Astrocyte of the cerebellum (primary cell): ENCODE results near the gene UBAC2.

Source experiments
- DNase-seq: peaks from one replicate; pipeline ENCODE4 v3.0.0-alpha.2; 2011; ENCODE audit warnings: low read depth
- H3K4me3 ChIP-seq: 2 replicates; pipeline ENCODE4 v1.5.1; 2011; ENCODE audit warnings: mild to moderate bottlenecking, low read depth, low read length, moderate library complexity
- CTCF ChIP-seq: IDR thresholded peaks from 2 replicates; pipeline ENCODE4 v1.5.1; 2012; ENCODE audit warnings: low read length, low read depth, moderate library complexity, mild to moderate bottlenecking; ENCODE audit errors: missing control alignments
- in situ Hi-C: cut with HindIII; loops from 2 replicates; pipeline ENCODE4 v1.10.0; 2017; ENCODE audit warnings: low sequenced_read_pairs

Gene UBAC2

GRCh38 chr13:99303863-99304521, 103.3 kb downstream of the UBAC2 start:
- in situ Hi-C loops = no loop called here

GRCh38 chr13:99304541-99304940, 103.9 kb downstream of the UBAC2 start:
- TF ChIP-seq CTCF = no peak
- in situ Hi-C loops = no loop called here
- no peak overlapping the region for H3K4me3 ChIP-seq
- no peak for DNase-seq

More at GRCh38 chr13:99303863-99304521, 103.3 kb downstream of the UBAC2 start:
- H3K4me3 ChIP-seq = no peak overlapping the region
- DNase-seq = no peak
- no peak for TF ChIP-seq CTCF

- in situ Hi-C loops = no loop called here
- DNase-seq = no peak
- no peak overlapping the region for H3K4me3 ChIP-seq
- no peak for TF ChIP-seq CTCF
These were observed 104.5 kb downstream of the UBAC2 start for GRCh38 chr13:99305158-99305557.

GRCh38 chr13:99305566-99305965, 104.9 kb downstream of the UBAC2 start:
- no peak for TF ChIP-seq CTCF
- in situ Hi-C loops = no loop called here
- no peak overlapping the region for H3K4me3 ChIP-seq
- DNase-seq = no peak

- no peak within 1 kb of the TSS for H3K4me3 ChIP-seq
- no peak for DNase-seq
- TF ChIP-seq CTCF = no peak
- in situ Hi-C loops = no loop called here
These were observed 106.6 kb downstream of the UBAC2 start, which contains the start of gene GPR183 for GRCh38 chr13:99307247-99307646. TSS of gene GPR183 (minus strand) at chr13:99307399. CDS start at chr13:99296145, 11,254 bp downstream.

GRCh38 chr13:99307648-99308339, 107.1 kb downstream of the UBAC2 start:
- no peak for DNase-seq
- H3K4me3 ChIP-seq = no peak overlapping the region
- no peak for TF ChIP-seq CTCF
- in situ Hi-C loops = no loop called here
